ENCODE results near the gene PLA2G4F.
"Not testable (repeated sequence)": the region's sequence is repeated elsewhere in the genome, so short reads cannot be mapped to it uniquely, and the experiment has no call there.

Gene PLA2G4F

DNA sequence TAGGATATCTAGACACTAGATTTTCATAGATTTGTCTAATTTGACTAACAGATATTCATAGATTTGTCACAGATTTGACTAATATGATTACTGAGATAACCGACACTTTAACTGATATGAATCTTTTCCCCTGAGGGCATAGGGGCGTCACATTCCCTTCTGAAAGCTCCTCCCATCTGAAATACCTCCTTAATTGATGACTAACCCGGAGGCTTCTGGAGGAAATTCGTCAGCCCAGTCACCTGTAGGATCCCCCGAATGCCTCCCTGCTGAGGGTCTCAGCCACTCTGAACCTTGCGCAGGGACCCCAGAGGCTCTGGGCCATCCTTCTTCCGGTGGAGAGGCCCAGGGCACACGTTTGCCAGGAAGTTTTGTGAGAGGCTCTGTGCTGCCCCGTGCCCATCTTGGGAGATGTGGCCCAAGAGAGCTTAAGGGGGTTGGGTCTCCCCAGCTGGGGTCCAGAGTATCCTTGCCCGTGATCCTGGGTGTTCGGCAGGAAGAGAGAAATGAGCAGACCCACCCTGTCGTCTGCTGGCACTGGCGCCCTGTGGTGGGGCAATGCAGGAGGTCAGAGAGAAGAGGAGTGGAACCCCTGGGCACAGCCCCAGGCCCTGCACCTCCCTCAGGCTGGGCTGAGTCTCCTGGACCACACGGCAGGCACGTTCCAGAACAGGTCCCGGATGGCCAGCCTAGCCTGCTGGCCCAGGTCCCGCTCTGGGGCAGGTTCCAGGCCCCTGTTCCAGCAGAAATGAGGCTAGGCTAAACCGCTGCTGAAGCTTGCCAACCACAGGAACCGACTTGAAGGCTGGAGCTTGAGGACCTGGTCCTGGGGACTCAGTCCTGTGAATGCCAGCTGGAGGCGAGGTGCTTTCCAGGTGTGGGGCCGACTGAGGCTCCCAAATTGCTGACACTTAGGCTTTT is 63.8 kb downstream of the PLA2G4F start:
- DNase-seq = no peak

DNA sequence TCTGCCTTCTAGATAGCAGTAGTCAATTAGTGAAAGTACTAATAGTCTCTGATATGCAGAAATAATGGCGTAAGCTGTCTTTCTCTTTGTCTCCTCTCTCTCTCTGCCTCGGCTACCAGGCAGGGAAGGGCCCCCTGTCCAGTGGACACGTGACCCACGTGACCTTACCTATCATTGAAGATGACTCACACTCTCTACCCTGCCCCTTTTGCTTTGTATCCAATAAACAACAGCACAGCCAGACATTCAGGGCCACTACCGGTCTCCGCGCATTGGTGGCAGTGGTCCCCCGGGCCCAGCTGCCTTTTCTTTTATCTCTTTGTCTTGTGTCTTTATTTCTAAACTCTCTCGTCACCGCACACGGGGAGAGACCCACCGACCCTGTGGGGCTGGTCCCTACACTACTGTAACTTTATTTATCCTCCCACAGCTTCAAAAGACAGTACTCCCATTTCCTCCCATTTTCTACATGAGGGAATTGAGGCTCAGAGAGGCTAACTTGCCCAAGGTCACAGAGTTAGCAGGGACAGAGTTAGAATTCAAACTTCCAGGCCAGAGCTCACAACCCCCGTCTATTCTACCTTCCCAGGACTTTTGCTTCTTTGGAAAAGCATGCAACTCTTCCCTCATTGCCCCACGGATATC is 64.6 kb downstream of the PLA2G4F start:
- DNase-seq = not testable (repeated sequence)

- DNase-seq = no peak
Measured at GRCh38 chr15:42090781-42091180, 65.7 kb downstream of the PLA2G4F start.

DNA sequence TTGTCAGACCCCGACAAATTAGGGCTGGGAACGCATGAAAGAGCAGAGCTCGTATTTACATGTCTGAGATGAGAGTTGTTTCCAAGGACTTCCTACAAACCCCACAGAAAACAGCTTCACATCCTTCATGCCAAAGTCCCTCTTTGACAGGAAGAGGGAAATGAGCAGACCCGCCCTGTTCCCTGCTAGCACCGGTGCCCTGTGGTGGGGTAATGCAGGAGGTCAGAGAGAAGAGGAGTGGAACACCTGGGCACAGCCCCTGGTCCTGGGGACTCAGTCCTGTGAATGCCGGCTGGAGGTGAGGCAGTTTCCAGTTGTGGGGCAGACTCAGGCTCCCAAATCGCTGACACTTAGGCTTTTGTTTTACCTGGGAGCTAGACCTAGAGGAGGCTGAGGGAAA is 66.1 kb downstream of the PLA2G4F start:
- DNase-seq = no peak

GRCh38 chr15:42089942-42090341 is 66.5 kb downstream of the PLA2G4F start:
- no peak for DNase-seq
